ENCODE results near the gene INF2. TPM values are rescaled to one million over a fixed set of nuclear protein-coding genes. Genes with fewer than 3 reads are reported as not detected.

Gene INF2
- polyA plus RNA-seq, 1 donor (not counting 4 experiments of a cell fraction or from before 2014, with no cell fraction given) = 22.6 TPM

DNA sequence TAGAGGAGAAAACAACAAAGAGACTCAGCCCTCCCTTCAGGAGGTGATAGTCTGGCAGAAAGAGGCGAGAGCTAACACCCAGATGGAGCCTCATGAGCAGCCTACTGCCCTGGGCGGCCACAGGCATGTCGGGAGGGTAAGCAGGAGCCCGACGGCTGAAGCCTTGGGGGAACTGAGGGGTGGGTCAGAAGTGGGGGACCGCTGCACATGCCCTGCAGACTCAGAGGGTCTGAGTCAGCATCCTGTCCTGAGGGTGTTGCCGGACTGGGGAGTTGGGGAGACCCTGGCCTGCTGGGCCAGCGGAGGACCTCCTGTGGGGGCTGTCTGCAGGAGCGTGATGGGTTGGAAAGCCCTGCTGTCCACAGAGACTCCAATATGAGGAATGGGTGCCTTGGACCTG lies 15.9 kb upstream of the INF2 start:
- FAIRE-seq = no peak
- dilution Hi-C loops (cut with MboI; ENCODE audit: extremely low pct_ligation_motif_present, low sequenced_read_pairs) = no loop called here
- H3K27ac ChIP-seq (ENCODE audit: control insufficient read depth, insufficient read depth, low read length) = no peak overlapping the region

GRCh38 chr14:104675447-104675846 lies 14.0 kb upstream of the INF2 start:
- TF ChIP-seq EZH2 (IDR thresholded peaks at IDR 0.05; ENCODE audit: low read length) = no peak
- TF ChIP-seq, protein P1, sequence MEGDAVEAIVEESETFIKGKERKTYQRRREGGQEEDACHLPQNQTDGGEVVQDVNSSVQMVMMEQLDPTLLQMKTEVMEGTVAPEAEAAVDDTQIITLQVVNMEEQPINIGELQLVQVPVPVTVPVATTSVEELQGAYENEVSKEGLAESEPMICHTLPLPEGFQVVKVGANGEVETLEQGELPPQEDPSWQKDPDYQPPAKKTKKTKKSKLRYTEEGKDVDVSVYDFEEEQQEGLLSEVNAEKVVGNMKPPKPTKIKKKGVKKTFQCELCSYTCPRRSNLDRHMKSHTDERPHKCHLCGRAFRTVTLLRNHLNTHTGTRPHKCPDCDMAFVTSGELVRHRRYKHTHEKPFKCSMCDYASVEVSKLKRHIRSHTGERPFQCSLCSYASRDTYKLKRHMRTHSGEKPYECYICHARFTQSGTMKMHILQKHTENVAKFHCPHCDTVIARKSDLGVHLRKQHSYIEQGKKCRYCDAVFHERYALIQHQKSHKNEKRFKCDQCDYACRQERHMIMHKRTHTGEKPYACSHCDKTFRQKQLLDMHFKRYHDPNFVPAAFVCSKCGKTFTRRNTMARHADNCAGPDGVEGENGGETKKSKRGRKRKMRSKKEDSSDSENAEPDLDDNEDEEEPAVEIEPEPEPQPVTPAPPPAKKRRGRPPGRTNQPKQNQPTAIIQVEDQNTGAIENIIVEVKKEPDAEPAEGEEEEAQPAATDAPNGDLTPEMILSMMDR (optimal IDR thresholded peaks at IDR 0.05 in 1 of 3, IDR thresholded peaks at IDR 0.05 in 1 of 3, conservative IDR thresholded peaks at IDR 0.05 in 1 of 3; ENCODE audit: extremely low read depth in 1 of 3, insufficient read depth in 2 of 3, low read length in 3 of 3) = no peak
- Histone ChIP-seq H2AFZ (ENCODE audit: control insufficient read depth, low read length) (no peak overlapping the region), H3K27me3 (ENCODE audit: control insufficient read depth, extremely low read depth, insufficient read depth, low read length) (no peaks in the 10 kb centered on the region), H3K4me3 (ENCODE audit: control insufficient read depth in 2 of 3, extremely low read depth in 1 of 3, insufficient read depth in 2 of 3, low read depth in 1 of 3, low read length in 3 of 3) (no peak overlapping the region), H3K9me3 (ENCODE audit: control insufficient read depth, low read depth, low read length) (no peaks in the 10 kb centered on the region), H3K27ac (ENCODE audit: control insufficient read depth, insufficient read depth, low read length) (no peak overlapping the region), H3K9ac (ENCODE audit: control insufficient read depth, extremely low read depth, insufficient read depth, low read length) (no peak overlapping the region), H3K36me3 (ENCODE audit: control insufficient read depth in 2 of 2, extremely low read depth in 1 of 2, insufficient read depth in 2 of 2, low read length in 2 of 2) (no peaks in the 10 kb centered on the region), H3K4me2 (ENCODE audit: control insufficient read depth, extremely low read depth, insufficient read depth, low read depth, low read length) (no peak overlapping the region), H3K79me2 (ENCODE audit: control insufficient read depth, insufficient read depth, low read length) (no peaks in the 10 kb centered on the region), H4K20me1 (ENCODE audit: control insufficient read depth, extremely low read depth, insufficient read depth, low read length) (no peaks in the 10 kb centered on the region), H3K4me1 (ENCODE audit: control insufficient read depth, extremely low read depth, insufficient read depth, low read length) (peaks cover 23% of the 10 kb centered on the region), H3K9me1 (ENCODE audit: control insufficient read depth, extremely low read depth, insufficient read depth, low read length) (no peaks in the 10 kb centered on the region)
- dilution Hi-C loops (cut with MboI; ENCODE audit: extremely low pct_ligation_motif_present, low sequenced_read_pairs) = no loop called here
- no peak for FAIRE-seq
- DNase-seq (ENCODE audit: low read depth, low spot score) = no peak

More for the DNA sequence above, 15.9 kb upstream of the INF2 start:
- H3K9ac ChIP-seq (ENCODE audit: control insufficient read depth, extremely low read depth, insufficient read depth, low read length) = no peak overlapping the region
- H4K20me1 ChIP-seq (ENCODE audit: control insufficient read depth, extremely low read depth, insufficient read depth, low read length) = no peaks in the 10 kb centered on the region
- TF ChIP-seq EZH2 (IDR thresholded peaks at IDR 0.05; ENCODE audit: low read length) = no peak
- TF ChIP-seq, protein P1 (optimal IDR thresholded peaks at IDR 0.05 in 1 of 3, IDR thresholded peaks at IDR 0.05 in 1 of 3, conservative IDR thresholded peaks at IDR 0.05 in 1 of 3; ENCODE audit: extremely low read depth in 1 of 3, insufficient read depth in 2 of 3, low read length in 3 of 3) = no peak
- DNase-seq (ENCODE audit: low read depth, low spot score) = no peak
- no peak overlapping the region for H3K4me3 ChIP-seq (ENCODE audit: control insufficient read depth in 2 of 3, extremely low read depth in 1 of 3, insufficient read depth in 2 of 3, low read depth in 1 of 3, low read length in 3 of 3)
- H3K4me1 ChIP-seq (ENCODE audit: control insufficient read depth, extremely low read depth, insufficient read depth, low read length) = peaks cover 15% of the 10 kb centered on the region
- H3K9me1 ChIP-seq (ENCODE audit: control insufficient read depth, extremely low read depth, insufficient read depth, low read length) = no peaks in the 10 kb centered on the region
- H3K9me3 ChIP-seq (ENCODE audit: control insufficient read depth, low read depth, low read length) = no peaks in the 10 kb centered on the region
- no peaks in the 10 kb centered on the region for H3K79me2 ChIP-seq (ENCODE audit: control insufficient read depth, insufficient read depth, low read length)
- no peaks in the 10 kb centered on the region for H3K27me3 ChIP-seq (ENCODE audit: control insufficient read depth, extremely low read depth, insufficient read depth, low read length)
- H3K4me2 ChIP-seq (ENCODE audit: control insufficient read depth, extremely low read depth, insufficient read depth, low read depth, low read length) = no peak overlapping the region
- no peaks in the 10 kb centered on the region for H3K36me3 ChIP-seq (ENCODE audit: control insufficient read depth in 2 of 2, extremely low read depth in 1 of 2, insufficient read depth in 2 of 2, low read length in 2 of 2)
- H2AFZ ChIP-seq (ENCODE audit: control insufficient read depth, low read length) = no peak overlapping the region

Data from keratinocyte (primary cell).